Activated naive CD4-positive, alpha-beta T cell (primary cell): Measurements from ENCODE around the gene UBE2E1.

Experiments used
- DNase-seq, 4 experiments: peaks; one replicate each; lab custom pipeline; 2025; lab: John Stamatoyannopoulos, UW

Gene UBE2E1

DNA sequence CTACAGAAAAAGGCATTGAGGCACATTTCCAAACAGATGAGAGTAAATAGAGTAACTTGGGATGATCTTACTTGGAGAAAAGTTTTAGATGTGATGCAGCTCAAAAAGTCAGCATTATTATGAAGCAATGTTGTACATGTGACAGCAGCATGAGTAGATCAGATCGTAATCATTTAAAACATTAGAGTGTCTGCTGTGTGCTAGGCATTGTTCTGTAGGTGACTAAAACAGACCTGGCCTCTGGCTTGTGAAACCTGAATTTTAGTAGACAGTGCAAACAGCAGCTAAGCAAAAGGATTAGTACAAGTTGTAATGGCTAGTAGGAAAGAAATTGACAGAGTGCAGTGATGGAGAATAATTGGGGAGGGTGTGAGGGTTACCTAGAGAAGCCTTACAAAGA, 15.1 kb downstream of the UBE2E1 start:
- no peak for DNase-seq

DNA sequence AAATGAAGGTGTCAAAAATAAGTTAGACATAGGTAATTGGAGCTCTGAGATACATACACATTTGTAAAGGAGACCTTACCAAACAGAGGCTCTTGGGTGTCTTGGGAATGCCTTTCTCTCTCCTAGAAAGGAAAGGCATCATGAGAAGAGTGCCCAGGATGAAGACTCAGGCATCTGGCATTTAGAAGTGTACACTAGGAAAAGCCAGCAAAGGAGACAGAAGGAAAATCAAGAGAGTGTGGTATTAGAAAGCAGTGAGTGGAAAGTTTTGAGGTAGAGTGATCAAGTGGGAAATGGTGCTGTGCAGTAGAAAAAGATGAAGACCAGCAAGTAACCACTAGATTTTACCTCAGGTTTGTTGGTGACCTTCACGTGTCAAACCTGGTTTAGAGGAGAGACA, 16.1 kb downstream of the UBE2E1 start:
- no peak for DNase-seq

DNA sequence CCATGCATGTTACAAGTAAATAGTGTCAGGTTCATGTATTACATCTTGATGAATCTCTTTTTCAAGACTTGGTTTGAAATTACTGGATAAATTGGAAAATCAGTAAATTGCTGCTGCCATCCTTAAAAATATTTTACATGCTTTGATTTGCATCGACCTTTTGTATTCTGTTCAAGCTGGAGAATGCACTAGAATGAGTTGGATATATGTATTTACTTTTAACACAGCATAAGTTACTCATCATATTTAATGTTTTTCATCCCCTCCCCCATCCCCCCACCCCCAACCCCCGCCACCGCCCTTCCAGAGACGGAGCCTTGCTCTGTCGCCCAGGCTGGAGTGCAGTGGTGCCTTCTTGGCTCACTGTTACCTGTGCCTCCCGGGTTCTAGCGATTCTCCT, 16.8 kb downstream of the UBE2E1 start:
- no peak for DNase-seq

DNA sequence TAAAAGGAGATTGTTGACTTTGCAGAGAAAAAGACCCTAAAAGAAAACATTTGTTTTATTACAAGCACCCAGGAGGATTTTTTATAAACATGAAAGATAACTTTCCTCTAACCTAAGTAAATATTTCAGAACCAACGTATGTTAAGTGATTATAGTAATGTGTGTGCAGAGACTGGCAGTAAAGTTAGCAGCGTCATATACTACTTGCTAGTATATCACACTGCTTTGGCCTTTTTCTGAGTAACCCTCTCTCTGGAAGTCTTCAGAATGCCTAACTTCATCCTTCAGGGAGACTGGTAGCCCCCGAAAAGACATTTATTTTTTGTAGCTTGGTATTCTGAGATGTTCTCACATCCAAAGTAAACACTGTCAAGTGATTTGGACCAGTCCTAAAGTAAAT, 17.9 kb downstream of the UBE2E1 start:
- DNase-seq: no peak

DNA sequence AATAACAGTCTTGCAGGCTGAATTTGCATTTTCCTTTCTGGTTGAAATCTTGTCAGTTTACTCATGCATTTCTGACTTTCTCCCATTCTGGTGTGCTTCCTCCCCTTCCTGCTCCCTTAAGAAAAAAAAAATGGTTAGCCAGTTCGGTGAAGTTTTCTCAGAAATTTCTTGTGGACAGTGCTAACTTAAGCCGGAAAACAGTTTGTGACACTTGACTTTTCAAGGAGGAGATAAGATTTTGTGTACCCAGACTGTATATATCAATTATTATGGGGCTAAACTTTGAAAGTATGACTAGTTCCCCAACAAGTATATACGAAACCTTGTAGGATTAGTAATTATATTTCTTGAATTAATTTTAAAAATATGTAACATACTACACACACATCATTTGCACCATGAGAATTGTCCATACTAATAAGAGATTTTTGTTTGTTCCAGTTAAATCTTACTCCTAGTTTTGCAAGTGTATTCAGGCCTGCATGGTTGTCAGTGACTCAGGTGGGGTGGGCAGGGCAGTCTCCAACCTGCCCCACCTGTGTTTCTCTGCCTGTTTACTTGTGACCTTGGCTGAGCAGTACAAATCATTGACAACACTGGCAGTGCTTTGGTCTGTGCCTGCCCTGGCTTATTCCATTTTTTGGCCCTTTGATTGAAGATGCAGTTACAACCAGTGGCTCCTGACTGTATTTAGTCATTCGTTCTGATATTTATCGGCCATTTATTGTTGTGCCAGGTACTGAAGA, 19.1 kb downstream of the UBE2E1 start:
- no peak for DNase-seq

DNA sequence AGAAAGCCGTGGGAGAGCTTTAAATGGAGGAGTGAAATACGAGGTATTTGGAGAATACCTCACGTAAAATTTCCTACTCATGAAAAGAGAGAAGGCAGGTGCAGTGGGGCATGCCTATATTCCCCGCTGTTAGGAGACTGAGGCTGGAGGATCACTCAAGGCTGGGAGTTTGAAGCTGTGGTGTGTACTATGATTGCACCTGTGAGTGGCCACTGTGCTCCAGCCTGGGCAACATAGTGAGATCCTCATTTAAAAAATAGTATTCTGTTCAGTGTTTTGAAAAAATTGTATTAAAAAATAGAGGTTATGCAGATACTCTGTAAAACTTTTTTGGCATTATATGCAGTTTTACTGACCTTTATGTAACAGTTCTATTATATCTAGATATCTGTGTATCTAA, 20.0 kb downstream of the UBE2E1 start:
- no peak for DNase-seq

DNA sequence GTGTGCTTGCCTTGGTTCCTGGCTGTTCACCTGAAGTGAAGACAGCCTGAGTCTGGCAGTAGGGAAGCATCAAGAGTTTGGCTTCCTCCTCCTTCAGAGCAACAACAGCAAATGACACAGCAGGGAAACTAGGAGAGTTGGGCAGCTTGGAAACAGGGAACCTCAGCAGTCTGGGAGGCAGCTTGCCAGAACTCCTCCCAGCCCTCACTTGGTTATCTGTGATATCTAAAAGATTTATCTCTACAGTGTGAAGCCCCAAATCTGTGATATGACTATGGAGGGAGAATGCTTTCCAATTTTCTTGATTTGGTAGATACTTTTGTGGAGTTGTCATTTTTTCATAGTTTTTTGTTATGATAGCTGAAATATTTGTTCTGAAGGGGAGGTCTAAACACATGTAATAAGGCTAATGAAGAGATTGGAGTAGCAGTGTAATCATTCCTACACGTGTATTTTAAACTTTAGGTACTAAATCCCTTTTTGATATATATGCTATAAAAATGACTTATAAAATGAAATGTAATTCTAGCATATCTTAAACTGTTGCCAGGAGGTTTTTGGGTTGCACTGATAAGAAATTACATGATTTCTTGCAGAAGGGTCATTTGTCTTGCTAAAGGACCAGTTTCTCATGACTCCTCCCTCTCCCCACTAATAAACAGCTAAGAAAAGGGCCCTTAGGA, 20.8 kb downstream of the UBE2E1 start:
- no peak for DNase-seq

DNA sequence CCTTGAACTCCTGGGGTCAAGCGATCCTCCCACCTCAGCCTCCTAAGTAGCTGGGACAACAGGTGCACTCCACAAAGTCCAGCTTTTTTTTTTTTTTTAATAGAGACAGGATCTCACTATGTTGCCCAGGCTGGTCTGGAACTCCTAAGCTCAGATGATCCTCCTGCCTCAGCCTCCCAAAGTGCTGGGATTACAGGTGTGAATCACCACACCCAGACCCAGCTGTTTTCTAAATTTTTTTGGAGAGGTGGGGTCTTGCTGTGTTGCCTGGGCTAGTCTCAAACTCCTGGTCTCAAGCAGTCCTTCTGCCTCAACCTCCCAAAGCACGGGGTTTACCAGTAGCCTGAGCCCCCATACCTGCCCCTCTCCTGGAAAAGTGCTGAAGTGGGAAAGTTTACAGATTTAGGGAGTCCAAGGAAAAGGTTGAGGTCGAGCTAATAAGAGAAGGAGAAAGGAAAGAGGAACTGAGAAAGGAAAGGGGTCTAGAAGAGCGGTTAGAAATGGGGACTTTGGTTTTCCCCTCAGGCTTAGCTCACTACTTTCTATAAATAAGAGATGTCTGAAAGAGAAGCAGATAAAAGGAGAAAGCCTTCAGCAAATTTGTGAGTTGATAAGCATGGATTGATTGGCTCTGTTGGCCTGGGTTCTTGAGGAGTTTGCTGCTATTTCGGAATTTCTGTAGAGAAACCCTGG, 23.6 kb downstream of the UBE2E1 start:
- DNase-seq: no peak

DNA sequence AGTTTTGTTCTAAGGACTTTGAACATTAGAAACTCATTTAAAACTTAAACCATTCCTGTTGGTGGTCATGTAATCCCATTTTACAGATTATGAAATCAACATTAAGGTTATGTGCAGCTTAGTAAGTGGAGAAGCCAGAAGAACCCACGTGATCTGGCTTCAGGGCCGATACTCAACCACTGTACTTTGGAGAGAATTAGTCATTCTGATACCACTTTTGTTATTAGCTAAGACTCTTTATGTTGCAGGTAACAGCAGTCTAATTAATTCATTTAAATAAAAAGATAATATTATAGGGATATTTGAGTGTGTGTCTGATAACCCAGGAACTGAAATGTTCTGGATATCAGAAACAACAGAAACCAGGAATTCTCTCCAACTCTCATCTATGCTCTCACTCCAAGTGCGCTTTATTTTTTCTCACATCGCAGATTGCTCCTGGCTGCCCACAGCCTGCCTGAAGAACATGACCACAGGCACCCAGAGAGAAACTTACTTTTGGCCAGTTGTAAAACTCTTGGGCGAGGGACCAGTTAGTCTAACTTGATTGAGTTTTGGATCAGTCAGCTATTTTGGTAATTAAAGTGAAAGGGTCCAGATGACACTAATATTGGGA, 25.2 kb downstream of the UBE2E1 start:
- DNase-seq: no peak

DNA sequence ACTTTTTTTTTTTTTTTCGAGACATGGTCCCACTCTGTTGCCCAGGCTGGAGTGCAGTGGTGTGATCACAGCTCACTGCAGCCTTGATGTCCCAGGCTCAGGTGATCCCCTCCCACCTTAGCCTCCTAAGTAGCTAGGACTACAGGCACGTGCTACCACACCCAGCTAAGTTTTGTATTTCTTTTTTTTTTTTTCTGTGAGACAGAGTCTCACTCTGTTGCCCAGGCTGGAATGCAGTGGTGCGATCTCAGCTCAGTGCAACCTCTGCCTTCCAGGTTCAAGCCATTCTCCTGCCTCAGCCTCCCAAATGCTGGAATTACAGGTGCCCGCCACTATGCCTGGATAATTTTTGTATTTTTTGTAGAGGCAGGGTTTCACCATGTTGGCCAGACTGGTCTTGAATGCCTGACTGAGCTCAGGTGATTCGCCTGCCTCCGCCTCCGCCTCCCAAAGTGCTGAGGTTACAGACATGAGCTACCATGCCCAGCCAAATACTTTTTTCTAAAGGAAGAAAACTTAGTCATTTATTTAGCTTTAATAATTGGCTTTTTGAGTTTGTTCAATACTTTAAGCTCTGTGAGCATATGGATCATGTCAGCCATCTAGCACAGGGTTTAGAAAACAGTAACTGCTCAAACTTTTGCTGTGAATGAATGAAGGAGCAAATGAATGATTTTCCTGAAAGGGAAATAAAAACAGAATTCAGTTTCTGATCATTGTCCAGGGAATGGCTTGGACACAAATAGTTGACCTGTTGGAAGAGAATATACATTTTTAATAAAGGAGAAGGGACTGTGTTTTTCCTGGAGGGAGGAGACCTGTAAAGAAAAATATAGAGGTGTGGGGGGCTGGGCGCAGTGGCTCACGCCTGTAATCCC, 26.0 kb downstream of the UBE2E1 start:
- no peak for DNase-seq

DNA sequence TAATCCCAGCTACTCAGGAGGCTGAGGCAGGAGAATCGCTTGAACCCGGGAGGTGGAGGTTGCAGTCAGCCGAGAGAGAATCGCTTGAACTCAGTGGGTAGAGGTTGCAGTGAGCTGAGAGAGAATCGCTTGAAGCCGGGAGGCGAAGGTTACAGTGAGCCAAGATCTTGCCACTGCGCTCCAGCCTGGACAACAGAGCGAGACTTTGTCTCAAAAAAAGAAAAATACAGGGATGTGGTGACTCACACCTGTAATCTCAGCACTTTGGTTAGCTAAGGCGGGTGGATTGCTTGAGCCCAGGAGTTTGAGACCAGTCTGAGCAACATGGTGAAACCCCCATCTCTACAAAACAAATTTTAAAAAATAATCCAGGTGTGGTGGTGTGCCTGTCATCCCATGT, 26.8 kb downstream of the UBE2E1 start:
- no peak for DNase-seq

DNA sequence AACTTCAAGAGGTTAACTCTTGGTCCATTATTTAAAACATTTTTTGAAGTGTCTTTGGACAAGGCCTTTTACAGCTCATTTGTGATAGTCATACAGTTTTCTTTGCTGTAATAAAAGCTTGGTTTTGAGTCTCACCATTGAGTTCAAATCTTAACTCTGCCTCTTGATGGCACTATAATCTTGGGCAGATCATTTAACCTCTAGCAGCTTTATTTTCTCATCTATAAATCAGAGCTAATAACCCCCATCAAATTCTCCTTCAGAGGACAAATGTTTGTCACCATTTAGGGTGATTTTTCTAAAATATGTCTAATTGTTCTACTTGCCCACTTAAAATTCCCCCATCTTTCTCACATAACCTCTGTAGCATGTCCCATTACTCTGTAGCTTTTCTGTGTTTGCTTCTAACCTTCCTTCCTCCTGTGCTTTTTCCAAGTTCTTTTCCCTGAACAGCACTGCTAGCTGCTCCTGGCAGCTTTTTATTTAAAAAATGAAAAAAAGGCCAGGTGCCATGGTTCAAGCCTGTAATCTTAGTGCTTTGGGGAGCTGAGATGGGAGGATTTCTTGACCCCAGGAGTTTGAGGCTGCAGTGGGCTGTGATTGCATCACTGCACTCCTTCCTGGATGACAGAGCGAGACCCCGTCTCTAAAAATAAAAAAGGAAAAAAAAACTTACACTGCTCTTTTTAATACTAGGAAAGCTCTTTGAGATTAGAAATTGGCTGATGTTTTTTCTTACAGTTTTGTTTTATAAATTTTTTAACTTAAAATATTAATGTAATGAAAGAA, 28.5 kb downstream of the UBE2E1 start:
- no peak for DNase-seq

DNA sequence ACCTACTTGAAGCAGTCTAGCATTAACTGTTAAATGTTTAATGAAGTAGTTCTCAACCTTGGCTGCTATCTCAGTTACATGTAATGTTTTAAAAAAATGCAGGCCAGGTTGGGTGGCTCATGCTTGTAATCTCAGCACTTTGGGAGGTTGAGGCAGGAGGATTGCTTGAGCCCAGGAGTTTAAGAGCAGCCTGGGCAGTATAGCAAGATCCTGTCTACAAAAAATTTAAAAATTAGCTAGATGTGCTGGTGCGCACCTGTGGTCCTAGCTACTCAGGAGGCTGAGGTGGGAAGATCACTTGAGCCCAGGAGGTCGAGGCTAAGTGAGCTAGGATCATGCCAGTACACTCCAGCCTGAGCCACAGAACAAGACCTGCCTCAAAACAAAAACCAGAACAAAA, 29.3 kb downstream of the UBE2E1 start:
- no peak for DNase-seq

DNA sequence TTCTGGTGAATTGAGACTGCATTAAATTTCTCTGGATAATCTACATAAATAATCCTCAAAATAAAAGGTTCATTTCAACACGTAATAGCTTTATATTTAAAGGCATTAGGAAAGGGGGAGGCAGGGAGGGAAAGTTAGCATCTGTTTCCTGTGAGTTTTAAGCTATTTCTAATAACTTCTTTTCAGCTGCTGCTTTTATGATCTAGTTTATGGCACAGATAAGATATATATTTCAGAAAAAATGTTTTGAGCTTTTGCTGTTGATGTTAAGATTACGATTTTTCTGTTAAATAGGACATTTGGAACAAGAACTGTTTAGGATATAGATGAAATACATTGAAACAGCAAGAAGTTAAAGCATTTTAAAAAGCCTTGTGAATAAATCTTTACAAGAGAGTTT, 30.0 kb downstream of the UBE2E1 start:
- no peak for DNase-seq

DNA sequence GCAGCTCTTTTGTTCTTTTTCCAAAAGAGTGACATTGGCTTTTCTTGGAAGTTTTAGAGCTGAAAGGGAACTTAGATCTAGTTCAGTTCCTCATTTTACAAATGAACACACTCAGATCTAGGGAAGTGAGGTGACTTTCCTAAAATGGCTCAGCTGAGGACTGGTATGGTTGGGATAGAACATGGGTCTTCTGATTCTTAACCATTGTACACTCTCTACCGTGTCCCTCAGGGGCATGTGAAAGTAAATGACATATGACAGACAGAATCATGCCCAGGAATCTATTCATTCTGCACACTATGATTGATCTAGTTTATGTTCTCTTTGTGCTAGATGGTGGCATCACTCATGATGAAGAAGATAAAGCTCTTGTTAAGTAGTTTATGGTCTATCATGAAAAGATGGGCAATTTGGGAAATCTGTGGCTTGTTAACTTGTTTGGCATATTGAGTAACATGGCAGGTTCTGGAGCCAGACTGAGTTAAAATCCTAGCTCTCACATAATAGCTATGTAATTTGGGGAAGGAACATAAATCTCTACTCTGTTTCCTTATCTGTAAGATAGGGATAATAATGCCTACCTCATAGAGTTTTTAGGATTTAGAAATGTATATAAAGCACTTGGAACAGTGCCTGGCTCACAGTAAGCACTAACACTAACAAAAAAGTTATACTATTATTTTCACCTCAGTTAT, 30.9 kb downstream of the UBE2E1 start:
- no peak for DNase-seq

DNA sequence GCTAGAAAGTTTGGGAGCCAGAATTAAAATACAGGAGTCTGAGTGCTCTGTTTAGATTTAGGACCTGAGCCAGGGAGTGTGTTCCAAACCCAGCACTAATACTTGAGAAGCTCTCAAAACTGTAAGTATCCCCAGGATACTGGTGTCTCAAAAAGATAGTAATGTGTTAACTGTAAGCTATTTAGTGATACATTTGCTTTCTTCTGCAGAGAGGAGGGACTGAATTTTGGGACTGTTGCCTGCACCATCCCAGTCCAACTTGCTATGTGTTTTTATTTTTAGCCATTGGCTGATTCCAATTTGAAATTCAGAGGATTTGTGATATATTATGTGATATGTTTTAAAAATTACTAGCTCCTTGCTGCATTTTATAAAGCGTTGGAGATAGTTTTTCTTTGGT, 31.5 kb downstream of the UBE2E1 start:
- no peak for DNase-seq

DNA sequence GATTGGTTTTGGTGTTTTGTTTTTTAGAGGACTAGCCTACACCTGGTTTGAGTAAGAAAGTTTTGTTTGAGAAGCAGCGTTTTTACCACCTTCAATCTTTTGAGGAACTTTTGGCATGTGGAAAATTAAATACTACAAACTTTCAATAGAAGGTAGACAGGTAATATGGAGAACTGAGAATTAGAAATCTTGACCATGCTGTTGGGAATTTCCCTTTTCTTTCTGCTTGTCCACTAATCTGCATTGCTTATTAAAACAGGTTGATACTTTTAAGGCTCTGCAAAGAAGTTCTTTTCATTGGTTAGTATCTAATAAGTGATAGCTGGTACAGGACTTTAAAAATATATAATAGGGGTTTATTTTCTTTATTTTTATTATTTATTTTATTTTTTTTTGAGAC, 31.9 kb downstream of the UBE2E1 start:
- DNase-seq: no peak

DNA sequence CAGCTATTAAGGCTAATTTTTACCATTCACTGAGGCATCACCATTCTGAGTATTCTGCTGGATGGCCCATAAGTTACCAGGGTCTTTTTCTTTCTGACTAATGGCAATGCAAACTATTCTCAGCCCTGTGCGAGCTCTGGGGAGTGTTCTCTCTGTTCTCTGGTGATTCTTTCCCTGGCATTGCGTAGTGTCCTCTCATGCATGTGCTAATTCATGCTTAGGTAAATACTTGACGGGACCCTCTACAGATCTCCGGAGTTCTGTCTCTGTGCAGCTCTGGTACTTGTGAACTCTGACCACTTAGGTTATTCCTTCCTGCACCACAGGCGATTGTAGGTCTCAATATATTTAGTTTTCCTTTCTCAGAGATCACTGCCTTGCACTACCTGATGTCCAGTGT, 34.8 kb downstream of the UBE2E1 start:
- no peak for DNase-seq

DNA sequence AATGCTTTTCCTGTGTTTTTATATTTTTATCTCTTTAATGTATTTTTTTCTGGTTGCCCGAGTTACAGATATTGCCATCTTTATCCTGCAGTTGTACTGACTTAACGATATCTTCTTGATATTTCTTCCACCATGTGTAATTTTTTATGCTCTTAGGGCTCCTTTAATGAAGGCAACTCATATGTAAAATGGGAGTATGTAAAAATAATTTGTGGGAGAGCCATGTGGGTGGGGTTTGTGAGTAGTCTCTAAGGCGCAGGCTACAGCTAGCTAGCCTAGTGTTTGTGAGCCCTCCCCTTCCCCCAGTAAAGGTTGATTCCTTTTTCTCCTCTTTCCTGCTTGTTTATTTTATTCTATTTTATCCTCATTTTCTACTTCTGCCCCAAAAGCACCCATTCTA, 38.1 kb downstream of the UBE2E1 start:
- no peak for DNase-seq
